Erythroblast (primary cell): ENCODE data around the gene PIAS1.
"Not testable (repeated sequence)": the region's sequence is repeated elsewhere in the genome, so short reads cannot be mapped to it uniquely, and the experiment has no call there.

ENCODE experiments used
- GATA1 ChIP-seq: IDR thresholded peaks from 2 replicates; pipeline ENCODE4 v1.6.1; 2011; ENCODE audit warnings: low read depth, mild to moderate bottlenecking, control low read depth, low read length, moderate library complexity
- POLR2A ChIP-seq: IDR thresholded peaks from 2 replicates; pipeline ENCODE4 v1.6.1; 2011; ENCODE audit warnings: mild to moderate bottlenecking, low read length

- not testable (repeated sequence) for TF ChIP-seq POLR2A, GATA1
These were observed 171.3 kb downstream of the PIAS1 start for GRCh38 chr15:68225442-68225841.
